ENCODE results near the gene ADAMTS9. TPM values are rescaled to one million over a fixed set of nuclear protein-coding genes. Genes with fewer than 3 reads are reported as not detected.
A peak's percentile ranks its signal among the peaks of the same experiment; 100 is the strongest.

ADAMTS9 gene
- total and polyA plus RNA-seq, 2 experiments from 2014 or later = 0.31 to 0.81 TPM

GRCh38 chr3:64475037-64475436, 212.8 kb downstream of the ADAMTS9 start:
- H3K9me2 ChIP-seq (ENCODE audit: insufficient read depth) = peaks cover 6% of the 10 kb centered on the region; the same call in 1 of the 2 replicates
- H3K27me3 Mint-ChIP-seq (ENCODE audit: insufficient read depth, low read depth, poor library complexity) = peaks cover 5% of the 10 kb centered on the region
- H3K4me1 Mint-ChIP-seq = peaks cover 18% of the 10 kb centered on the region
- H3K27ac Mint-ChIP-seq = no peak overlapping the region
- no peaks in the 10 kb centered on the region for H4K20me1 ChIP-seq (replicated peaks; ENCODE audit: insufficient read depth)
- no peaks in the 10 kb centered on the region for H3K27me3 ChIP-seq (ENCODE audit: insufficient read depth)
- peak; percentile 40; the same call in 2 of the 3 replicates for ATAC-seq
- no peak overlapping the region for H3K4me2 ChIP-seq
- TF ChIP-seq CTCF (conservative IDR thresholded peaks at IDR 0.05; ENCODE audit: low read depth in 2 of 2) (peak; percentile 20 to 21; a peak in 2 of 4 replicates), JUNB (IDR thresholded peaks at IDR 0.05; ENCODE audit: unreplicated experiment) (no peak)
- no peaks in the 10 kb centered on the region for H3K79me2 ChIP-seq (replicated peaks; ENCODE audit: insufficient read depth)
- H3K4me3 Mint-ChIP-seq = no peak overlapping the region
- H3K27ac ChIP-seq (ENCODE audit: low read depth) = no peak overlapping the region
- peaks cover 9% of the 10 kb centered on the region for H3K4me1 ChIP-seq (ENCODE audit: insufficient read depth)
- H2AFZ ChIP-seq = no peak overlapping the region
- H3K36me3 ChIP-seq (ENCODE audit: insufficient read depth) = no peaks in the 10 kb centered on the region
- H3K4me3 ChIP-seq = no peak overlapping the region
- no peaks in the 10 kb centered on the region for H3F3A ChIP-seq (replicated peaks; ENCODE audit: low read depth)
- H3K9me3 Mint-ChIP-seq = peaks cover 31% of the 10 kb centered on the region
- no peak for DNase-seq (ENCODE audit: low spot score)
- H3K36me3 Mint-ChIP-seq (ENCODE audit: low read depth) = peaks cover 25% of the 10 kb centered on the region

- Mint-ChIP-seq H3K27ac (no peak overlapping the region), H3K36me3 (ENCODE audit: low read depth) (peaks cover 25% of the 10 kb centered on the region), H3K27me3 (ENCODE audit: insufficient read depth, low read depth, poor library complexity) (peaks cover 5% of the 10 kb centered on the region), H3K4me3 (no peak overlapping the region), H3K9me3 (peaks cover 31% of the 10 kb centered on the region), H3K4me1 (peaks cover 18% of the 10 kb centered on the region)
- Histone ChIP-seq H4K20me1 (replicated peaks; ENCODE audit: insufficient read depth) (no peaks in the 10 kb centered on the region), H3K36me3 (ENCODE audit: insufficient read depth) (no peaks in the 10 kb centered on the region), H3K4me2 (no peak overlapping the region), H3K9me2 (ENCODE audit: insufficient read depth) (peaks cover 6% of the 10 kb centered on the region; the same call in 1 of the 2 replicates), H3K27ac (ENCODE audit: low read depth) (no peak overlapping the region), H2AFZ (no peak overlapping the region), H3K79me2 (replicated peaks; ENCODE audit: insufficient read depth) (no peaks in the 10 kb centered on the region), H3K4me1 (ENCODE audit: insufficient read depth) (peaks cover 9% of the 10 kb centered on the region), H3K4me3 (no peak overlapping the region), H3F3A (replicated peaks; ENCODE audit: low read depth) (no peaks in the 10 kb centered on the region), H3K27me3 (ENCODE audit: insufficient read depth) (no peaks in the 10 kb centered on the region)
- ATAC-seq (no peak), DNase-seq (ENCODE audit: low spot score) (no peak)
- TF ChIP-seq ZNF462 (CRISPR knock-in tag; IDR thresholded peaks at IDR 0.05) (no peak), ETS1 (IDR thresholded peaks at IDR 0.05) (no peak), ZNF331 (CRISPR knock-in tag; IDR thresholded peaks at IDR 0.05; ENCODE audit: low read depth) (no peak), REST (IDR thresholded peaks at IDR 0.05; ENCODE audit: unreplicated experiment) (no peak), EZH2phosphoT487 (IDR thresholded peaks at IDR 0.05; ENCODE audit: unreplicated experiment) (no peak), JUNB (IDR thresholded peaks at IDR 0.05; ENCODE audit: unreplicated experiment) (no peak), CREB1 (CRISPR knock-in tag; IDR thresholded peaks at IDR 0.05; ENCODE audit: low read depth) (no peak)
Measured at GRCh38 chr3:64473466-64473865, 214.3 kb downstream of the ADAMTS9 start.
